Tibial nerve (tissue), 4 donors: ENCODE data around the gene C5orf34.
"Not testable (repeated sequence)": the region's sequence is repeated elsewhere in the genome, so short reads cannot be mapped to it uniquely, and the experiment has no call there.

Experiments
- CTCF ChIP-seq, 5 experiments: fragments of 200-600 bp in 3 of 5; fragments of 450-650 bp in 2 of 5; sonication (generic) in 3 of 5; IDR thresholded peaks; one replicate each; pipeline ENCODE4 v1.5.1; 2016 to 2019; ENCODE audit warnings: antibody characterized with exemption in 5 of 5, mild to moderate bottlenecking in 3 of 5, moderate library complexity in 2 of 5
- EP300 ChIP-seq, 2 donors: sonication (generic); formaldehyde crosslinking; IDR thresholded peaks; one replicate each; pipeline ENCODE4 v1.6.1; 2017; ENCODE audit warnings: antibody characterized with exemption in 2 of 2, mild to moderate bottlenecking in 1 of 2
- POLR2A ChIP-seq, 2 donors: fragments of 450-650 bp; IDR thresholded peaks; one replicate each; pipeline ENCODE4 v1.6.1; 2017; ENCODE audit warnings: antibody characterized with exemption in 2 of 2, mild to moderate bottlenecking in 2 of 2, moderate library complexity in 2 of 2

- TF ChIP-seq CTCF, POLR2A (IDR thresholded peaks at IDR 0.05): not testable (repeated sequence)
- TF ChIP-seq EP300 (IDR thresholded peaks at IDR 0.05), result peak in 1 of 2 donors; percentile 19
Observed at GRCh38 chr5:43556607-43556856, 41.6 kb upstream of the C5orf34 start.
